Loucy (cell line): ENCODE results near the gene AFG3L2.

Source experiments
- H2AFZ ChIP-seq: fragments of 200-600 bp; sonication (generic); 2 replicates; pipeline ENCODE4 v1.6.0; 2016; ENCODE audit warnings: antibody characterized with exemption, mild to moderate bottlenecking, low read length, moderate library complexity
- H3F3A ChIP-seq: fragments of 200-600 bp; 2 replicates; pipeline ENCODE4 v1.6.0; 2016; ENCODE audit warnings: antibody characterized with exemption, low read depth, mild to moderate bottlenecking
- H3K27me3 ChIP-seq: fragments of 200-600 bp; sonication (generic); 2 replicates; pipeline ENCODE4 v1.6.1; 2014; ENCODE audit warnings: low read length, mild to moderate bottlenecking; ENCODE audit not compliant: insufficient read depth, poor library complexity, severe bottlenecking
- H3K36me3 ChIP-seq: fragments of 200-600 bp; sonication (generic); 2 replicates; pipeline ENCODE4 v1.6.1; 2016; ENCODE audit warnings: low read length; ENCODE audit not compliant: insufficient read depth
- H3K4me1 ChIP-seq: fragments of 200-600 bp; sonication (generic); 2 replicates; pipeline ENCODE4 v1.5.1; 2014; ENCODE audit warnings: low read length, mild to moderate bottlenecking; ENCODE audit not compliant: insufficient read depth, poor library complexity, severe bottlenecking
- H3K4me2 ChIP-seq: fragments of 200-600 bp; sonication (generic); 2 replicates; pipeline ENCODE4 v1.6.0; 2014; ENCODE audit warnings: antibody characterized with exemption, low read length, low read depth, mild to moderate bottlenecking; ENCODE audit not compliant: poor library complexity, severe bottlenecking
- H3K4me3 ChIP-seq: fragments of 200-600 bp; sonication (generic); 2 replicates; pipeline ENCODE4 v1.5.1; 2014; ENCODE audit warnings: low read length, mild to moderate bottlenecking, mixed read lengths; ENCODE audit not compliant: poor library complexity, severe bottlenecking
- H3K79me2 ChIP-seq: fragments of 200-600 bp; sonication (generic); 2 replicates; pipeline ENCODE4 v1.6.1; 2014; ENCODE audit warnings: low read length; ENCODE audit not compliant: insufficient read depth
- H3K9ac ChIP-seq: fragments of 200-600 bp; sonication (generic); 2 replicates; pipeline ENCODE4 v1.6.0; 2014; ENCODE audit warnings: mild to moderate bottlenecking, low read depth, low read length, moderate library complexity; ENCODE audit not compliant: poor library complexity, severe bottlenecking
- H3K9me2 ChIP-seq: fragments of 200-600 bp; sonication (generic); replicated peaks from 2 replicates; pipeline ENCODE4 v1.6.1; 2016; ENCODE audit warnings: low read depth, low read length, mixed read lengths
- H3K9me3 ChIP-seq: fragments of 200-600 bp; sonication (generic); 2 replicates; pipeline ENCODE4 v1.6.1; 2014; ENCODE audit warnings: mild to moderate bottlenecking, antibody characterized with exemption, low read length, low read depth; ENCODE audit not compliant: insufficient read depth
- H4K20me1 ChIP-seq: fragments of 200-600 bp; sonication (generic); 2 replicates; pipeline ENCODE4 v1.6.0; 2014; ENCODE audit warnings: antibody characterized with exemption, low read length, mild to moderate bottlenecking; ENCODE audit not compliant: insufficient read depth, poor library complexity, severe bottlenecking
- EZH2phosphoT487 ChIP-seq: fragments of 200-600 bp; IDR thresholded peaks from 2 replicates; pipeline ENCODE4 v1.6.1; 2018; ENCODE audit warnings: antibody characterized with exemption, mild to moderate bottlenecking, moderate library complexity, borderline replicate concordance
- TF ChIP-seq, protein P1 (sequence below): fragments of 200-600 bp; sonication (generic); conservative IDR thresholded peaks from 2 replicates; pipeline ENCODE4 v1.5.1; 2014; ENCODE audit warnings: mild to moderate bottlenecking, antibody characterized with exemption, low read length

Gene AFG3L2

DNA sequence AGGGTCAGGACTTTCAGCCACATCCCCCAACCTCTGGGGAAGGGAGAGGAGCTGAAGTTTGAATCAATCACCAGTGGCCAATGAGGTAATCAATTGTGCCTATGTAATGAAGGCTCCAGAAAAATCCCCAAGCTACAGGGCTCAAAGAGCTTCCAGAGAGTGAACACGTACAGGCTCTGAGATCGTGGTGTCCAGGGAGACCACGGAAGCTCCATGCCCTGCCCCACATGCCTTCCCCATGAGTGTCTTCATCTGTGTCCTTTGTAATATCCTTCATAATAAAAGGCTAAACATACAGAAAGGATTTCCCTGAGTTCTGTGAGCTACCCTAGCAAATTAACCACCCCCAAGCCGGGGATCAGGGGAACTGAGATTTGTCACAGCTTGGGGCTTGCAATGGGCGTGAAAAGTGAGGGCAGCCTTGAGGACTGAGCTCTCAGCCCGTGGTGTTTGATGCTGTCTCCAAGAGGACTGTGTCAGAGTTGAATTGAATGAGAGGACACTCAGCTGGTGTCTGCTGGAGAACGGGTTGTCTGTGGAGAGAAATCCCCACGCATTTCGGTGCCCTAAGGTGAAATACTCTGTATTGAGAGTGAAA, 94.5 kb downstream of the AFG3L2 start:
- Histone ChIP-seq H3K9ac (no peak overlapping the region), H4K20me1 (no peaks in the 10 kb centered on the region), H3K4me1 (no peaks in the 10 kb centered on the region), H3F3A (no peaks in the 10 kb centered on the region), H2AFZ (no peak overlapping the region), H3K9me2 (no peaks in the 10 kb centered on the region), H3K79me2 (no peaks in the 10 kb centered on the region), H3K4me2 (no peak overlapping the region), H3K36me3 (no peaks in the 10 kb centered on the region), H3K4me3 (no peak overlapping the region), H3K9me3 (no peaks in the 10 kb centered on the region), H3K27me3 (no peaks in the 10 kb centered on the region)
- TF ChIP-seq, protein P1, sequence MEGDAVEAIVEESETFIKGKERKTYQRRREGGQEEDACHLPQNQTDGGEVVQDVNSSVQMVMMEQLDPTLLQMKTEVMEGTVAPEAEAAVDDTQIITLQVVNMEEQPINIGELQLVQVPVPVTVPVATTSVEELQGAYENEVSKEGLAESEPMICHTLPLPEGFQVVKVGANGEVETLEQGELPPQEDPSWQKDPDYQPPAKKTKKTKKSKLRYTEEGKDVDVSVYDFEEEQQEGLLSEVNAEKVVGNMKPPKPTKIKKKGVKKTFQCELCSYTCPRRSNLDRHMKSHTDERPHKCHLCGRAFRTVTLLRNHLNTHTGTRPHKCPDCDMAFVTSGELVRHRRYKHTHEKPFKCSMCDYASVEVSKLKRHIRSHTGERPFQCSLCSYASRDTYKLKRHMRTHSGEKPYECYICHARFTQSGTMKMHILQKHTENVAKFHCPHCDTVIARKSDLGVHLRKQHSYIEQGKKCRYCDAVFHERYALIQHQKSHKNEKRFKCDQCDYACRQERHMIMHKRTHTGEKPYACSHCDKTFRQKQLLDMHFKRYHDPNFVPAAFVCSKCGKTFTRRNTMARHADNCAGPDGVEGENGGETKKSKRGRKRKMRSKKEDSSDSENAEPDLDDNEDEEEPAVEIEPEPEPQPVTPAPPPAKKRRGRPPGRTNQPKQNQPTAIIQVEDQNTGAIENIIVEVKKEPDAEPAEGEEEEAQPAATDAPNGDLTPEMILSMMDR, result no peak
- no peak for TF ChIP-seq EZH2phosphoT487

DNA sequence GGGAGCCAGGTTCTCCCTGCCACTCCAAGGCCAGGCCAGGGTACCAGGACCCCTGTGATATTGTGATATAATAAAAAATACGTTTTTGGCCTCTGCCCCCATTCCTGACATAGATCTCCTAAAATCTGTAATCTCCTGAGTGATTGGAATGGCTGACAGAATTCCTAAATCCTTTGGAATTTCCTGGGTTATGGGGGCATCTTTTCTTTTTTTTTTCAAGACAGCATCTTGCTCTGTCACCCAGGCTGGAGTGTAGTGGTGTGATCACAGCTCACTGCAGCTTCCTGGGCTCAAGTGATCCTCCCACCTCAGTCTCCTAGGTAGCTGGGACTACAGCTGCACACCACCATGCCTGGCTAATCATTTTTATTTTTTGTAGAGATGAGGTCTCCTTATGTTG, 95.2 kb downstream of the AFG3L2 start:
- no peaks in the 10 kb centered on the region for H4K20me1 ChIP-seq
- H3K4me2 ChIP-seq, result no peak overlapping the region
- H3K9me2 ChIP-seq, result no peaks in the 10 kb centered on the region
- H3K9me3 ChIP-seq, result no peaks in the 10 kb centered on the region
- H3K4me3 ChIP-seq, result no peak overlapping the region
- no peaks in the 10 kb centered on the region for H3K79me2 ChIP-seq
- no peak overlapping the region for H2AFZ ChIP-seq
- no peak for TF ChIP-seq EZH2phosphoT487
- TF ChIP-seq, protein P1, result no peak
- no peaks in the 10 kb centered on the region for H3K36me3 ChIP-seq
- H3K4me1 ChIP-seq, result no peaks in the 10 kb centered on the region
- H3F3A ChIP-seq, result no peaks in the 10 kb centered on the region
- H3K9ac ChIP-seq, result no peak overlapping the region
- no peaks in the 10 kb centered on the region for H3K27me3 ChIP-seq

DNA sequence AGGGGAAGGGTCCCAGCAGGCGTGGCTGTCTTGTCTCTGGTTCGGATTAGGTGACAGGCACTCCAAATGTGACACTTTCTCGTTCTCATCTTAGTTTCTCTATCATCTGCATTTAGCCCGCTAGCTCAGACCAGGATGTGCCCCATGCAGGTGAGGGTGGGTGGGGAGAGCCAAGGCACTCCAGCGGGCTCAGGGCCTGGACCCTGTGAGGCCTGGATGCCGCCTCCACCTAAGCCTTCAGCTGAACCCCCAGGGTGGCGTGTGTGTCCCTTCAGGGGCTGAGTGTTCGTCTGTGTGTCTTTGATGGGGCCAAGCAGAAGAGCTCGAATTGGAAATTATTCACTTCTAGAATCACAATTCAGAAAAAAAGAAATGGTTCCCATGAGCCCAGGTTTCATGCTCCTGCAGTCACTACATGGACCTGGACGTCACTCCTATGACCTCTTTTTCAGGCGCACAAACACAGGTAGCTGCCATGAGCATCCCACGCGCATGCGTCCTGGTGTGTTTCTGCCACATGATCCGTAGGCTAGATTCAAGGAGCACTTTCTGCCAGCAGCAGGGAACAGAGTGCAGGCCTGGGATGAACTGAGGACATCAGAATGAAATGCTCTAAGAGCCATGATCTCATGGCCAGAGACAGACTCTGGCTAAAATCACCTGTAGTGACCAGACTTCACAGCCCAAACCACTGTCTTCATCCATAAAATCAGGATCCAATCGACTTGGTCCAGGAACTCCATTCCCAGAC, 97.1 kb downstream of the AFG3L2 start:
- no peak overlapping the region for H3K4me3 ChIP-seq
- H3K79me2 ChIP-seq, result no peaks in the 10 kb centered on the region
- no peak overlapping the region for H2AFZ ChIP-seq
- no peak overlapping the region for H3K4me2 ChIP-seq
- H3K9me3 ChIP-seq, result no peaks in the 10 kb centered on the region
- no peaks in the 10 kb centered on the region for H3K36me3 ChIP-seq
- H3K9ac ChIP-seq, result no peak overlapping the region
- no peaks in the 10 kb centered on the region for H4K20me1 ChIP-seq
- no peaks in the 10 kb centered on the region for H3F3A ChIP-seq
- no peaks in the 10 kb centered on the region for H3K27me3 ChIP-seq
- no peak for TF ChIP-seq EZH2phosphoT487
- TF ChIP-seq, protein P1, result no peak
- H3K4me1 ChIP-seq, result no peaks in the 10 kb centered on the region
- H3K9me2 ChIP-seq, result no peaks in the 10 kb centered on the region
